HepG2 (cell line): Measurements from ENCODE around the gene RAB3A. TPM values are rescaled to one million over a fixed set of nuclear protein-coding genes. Genes with fewer than 3 reads are reported as not detected.
A peak's percentile ranks its signal among the peaks of the same experiment; 100 is the strongest.

ENCODE experiments used
- BCL6 ChIP-seq: IDR thresholded peaks from 2 replicates; pipeline ENCODE4 v1.6.1; 2016; ENCODE audit warnings: missing genetic modification reagents, missing compliant biosample characterization
- ETV5 ChIP-seq: IDR thresholded peaks from 2 replicates; pipeline ENCODE4 v1.6.1; 2018; ENCODE audit warnings: missing biosample characterization, missing genetic modification reagents, inconsistent platforms, borderline replicate concordance
- ISL2 ChIP-seq: sonication (generic); formaldehyde crosslinking; IDR thresholded peaks from 2 replicates; pipeline ENCODE4 v1.5.0; 2020; ENCODE audit warnings: missing genetic modification reagents
- KLF12 ChIP-seq: sonication (generic); formaldehyde crosslinking; IDR thresholded peaks from 2 replicates; pipeline ENCODE4 v1.4.0; 2020; ENCODE audit warnings: missing genetic modification reagents, borderline replicate concordance
- MBNL3 ChIP-seq: fragments of 250-450 bp; sonication (Bioruptor Pico); conservative IDR thresholded peaks from 2 replicates; pipeline ENCODE4 v1.8.0; 2022; ENCODE audit warnings: mild to moderate bottlenecking, inconsistent platforms
- MIER3 ChIP-seq: IDR thresholded peaks from 2 replicates; pipeline ENCODE4 v1.6.1; 2016; ENCODE audit warnings: missing compliant biosample characterization, borderline replicate concordance
- REXO4 ChIP-seq: sonication (generic); formaldehyde crosslinking; IDR thresholded peaks from 2 replicates; pipeline ENCODE4 v1.8.0; 2022; ENCODE audit warnings: missing genetic modification reagents, mild to moderate bottlenecking, borderline replicate concordance
- ZGPAT ChIP-seq: IDR thresholded peaks from 2 replicates; pipeline ENCODE4 v1.6.1; 2016; ENCODE audit warnings: mild to moderate bottlenecking
- ZNF260 ChIP-seq: sonication (generic); formaldehyde crosslinking; IDR thresholded peaks from 2 replicates; pipeline ENCODE4 v1.4.0; 2020; ENCODE audit warnings: missing genetic modification reagents, low read depth, mild to moderate bottlenecking, borderline replicate concordance
- ZNF296 ChIP-seq: sonication (generic); formaldehyde crosslinking; conservative IDR thresholded peaks from 2 replicates; pipeline ENCODE4 v1.5.0; 2020; ENCODE audit warnings: mild to moderate bottlenecking, missing genetic modification reagents
- ZNF577 ChIP-seq: sonication (generic); formaldehyde crosslinking; IDR thresholded peaks from 2 replicates; pipeline ENCODE4 v1.4.0; 2020; ENCODE audit warnings: mild to moderate bottlenecking, low read depth, missing genetic modification reagents, borderline replicate concordance
- ZNF761 ChIP-seq: sonication (generic); formaldehyde crosslinking; conservative IDR thresholded peaks from 2 replicates; pipeline ENCODE4 v1.4.0; 2020; ENCODE audit warnings: mild to moderate bottlenecking, missing genetic modification reagents
- ZSCAN30 ChIP-seq: sonication (generic); formaldehyde crosslinking; IDR thresholded peaks from 2 replicates; pipeline ENCODE4 v1.5.0; 2020; ENCODE audit warnings: mild to moderate bottlenecking, missing genetic modification reagents
- polyA plus RNA-seq, 8 experiments: library from polyadenylated mRNA; depleted of rRNA in 3 of 8; stranded (reverse) in 7 of 8; unstranded in 1 of 8; fragments of >200 nt; fragmentation: Illumina TruSeq in 4 of 8; extraction: Trizol in 4 of 8; gene quantifications; 2 replicates each; pipeline versions ENCODE4 v1.2.1 to v1.2.3, GENCODE V29; 2011 to 2016; ENCODE audit warnings: low read depth in 4 of 8, missing spikeins in 1 of 8, mixed read lengths in 1 of 8; ENCODE audit not compliant: insufficient read depth in 1 of 8
- total RNA-seq, 5 experiments: library from RNA; depleted of rRNA; stranded (reverse); fragments of >200 nt; fragmentation: Illumina TruSeq; extraction: Trizol; gene quantifications; 2 replicates each; pipeline ENCODE4 v1.2.3, GENCODE V29; 2016; ENCODE audit warnings: low read depth in 1 of 5
- TF ChIP-seq, protein P1 (sequence below): sonication (generic); formaldehyde crosslinking; IDR thresholded peaks from 2 replicates; pipeline ENCODE4 v1.4.0; 2020; ENCODE audit warnings: mild to moderate bottlenecking, missing genetic modification reagents, borderline replicate concordance
- TF ChIP-seq, protein P2 (sequence below): sonication (generic); formaldehyde crosslinking; IDR thresholded peaks from 2 replicates; pipeline ENCODE4 v1.5.0; 2020; ENCODE audit warnings: missing genetic modification reagents, mild to moderate bottlenecking, borderline replicate concordance
- TF ChIP-seq, protein P3 (sequence below): sonication (generic); formaldehyde crosslinking; IDR thresholded peaks from 2 replicates; pipeline ENCODE4 v1.4.0; 2020; ENCODE audit warnings: missing genetic modification reagents, low read depth, mild to moderate bottlenecking, borderline replicate concordance
- TF ChIP-seq, protein P4 (sequence below): sonication (generic); formaldehyde crosslinking; IDR thresholded peaks from 2 replicates; pipeline ENCODE4 v1.4.0; 2020; ENCODE audit warnings: missing genetic modification reagents, mild to moderate bottlenecking, borderline replicate concordance

RAB3A gene
- total and polyA plus RNA-seq, 2 of the 13 experiments (the other 11 are each of a cell fraction or from before 2014, with no cell fraction given): 0.58 to 0.98 TPM

DNA sequence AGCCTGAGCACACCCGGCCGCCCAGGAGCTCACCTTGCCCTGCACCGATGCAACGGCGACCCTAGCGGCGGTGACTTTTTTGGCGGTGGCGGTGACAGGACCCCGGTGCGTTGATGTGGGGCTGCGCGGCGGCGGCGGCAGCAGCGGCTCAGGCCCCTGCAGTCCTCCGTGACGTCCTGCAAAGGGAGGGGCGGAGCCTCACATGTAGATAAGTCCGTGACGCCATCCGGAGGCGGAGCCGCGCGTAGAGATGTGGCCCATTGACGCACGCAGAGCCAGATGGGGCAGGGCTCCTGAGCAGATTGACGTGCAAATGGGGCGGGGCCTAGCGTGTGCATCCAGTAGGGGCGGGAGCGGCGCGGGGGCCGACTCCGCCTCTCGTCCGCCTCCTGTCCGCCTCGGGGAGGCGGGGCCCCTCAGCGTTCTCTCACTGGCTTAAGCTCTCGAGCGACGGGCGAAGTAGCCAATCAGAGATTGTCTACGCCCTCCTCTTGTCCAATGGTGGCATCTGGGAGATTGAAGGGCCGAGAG lies at the start of gene RAB3A (continued):
- TF ChIP-seq KLF12 (CRISPR knock-in tag) (0 out of 2 replicates have a peak, but pooled peaks have one; percentile 55), ZNF260 (no peak), ZGPAT (CRISPR knock-in tag) (peak; percentile 52; the same call in 1 of the 2 replicates), ETV5 (peak; percentile 4; the same call in 1 of the 2 replicates), ZNF296 (CRISPR knock-in tag) (no peak), BCL6 (CRISPR knock-in tag) (no peak), ISL2 (0 out of 2 replicates have a peak, but pooled peaks have one; percentile 17), MIER3 (0 out of 2 replicates have a peak, but pooled peaks have one; percentile 25), ZNF577 (CRISPR knock-in tag) (no peak), MBNL3 (no peak), ZNF761 (CRISPR knock-in tag) (no peak), REXO4 (no peak), ZSCAN30 (no peak)
- TF ChIP-seq, protein P1, sequence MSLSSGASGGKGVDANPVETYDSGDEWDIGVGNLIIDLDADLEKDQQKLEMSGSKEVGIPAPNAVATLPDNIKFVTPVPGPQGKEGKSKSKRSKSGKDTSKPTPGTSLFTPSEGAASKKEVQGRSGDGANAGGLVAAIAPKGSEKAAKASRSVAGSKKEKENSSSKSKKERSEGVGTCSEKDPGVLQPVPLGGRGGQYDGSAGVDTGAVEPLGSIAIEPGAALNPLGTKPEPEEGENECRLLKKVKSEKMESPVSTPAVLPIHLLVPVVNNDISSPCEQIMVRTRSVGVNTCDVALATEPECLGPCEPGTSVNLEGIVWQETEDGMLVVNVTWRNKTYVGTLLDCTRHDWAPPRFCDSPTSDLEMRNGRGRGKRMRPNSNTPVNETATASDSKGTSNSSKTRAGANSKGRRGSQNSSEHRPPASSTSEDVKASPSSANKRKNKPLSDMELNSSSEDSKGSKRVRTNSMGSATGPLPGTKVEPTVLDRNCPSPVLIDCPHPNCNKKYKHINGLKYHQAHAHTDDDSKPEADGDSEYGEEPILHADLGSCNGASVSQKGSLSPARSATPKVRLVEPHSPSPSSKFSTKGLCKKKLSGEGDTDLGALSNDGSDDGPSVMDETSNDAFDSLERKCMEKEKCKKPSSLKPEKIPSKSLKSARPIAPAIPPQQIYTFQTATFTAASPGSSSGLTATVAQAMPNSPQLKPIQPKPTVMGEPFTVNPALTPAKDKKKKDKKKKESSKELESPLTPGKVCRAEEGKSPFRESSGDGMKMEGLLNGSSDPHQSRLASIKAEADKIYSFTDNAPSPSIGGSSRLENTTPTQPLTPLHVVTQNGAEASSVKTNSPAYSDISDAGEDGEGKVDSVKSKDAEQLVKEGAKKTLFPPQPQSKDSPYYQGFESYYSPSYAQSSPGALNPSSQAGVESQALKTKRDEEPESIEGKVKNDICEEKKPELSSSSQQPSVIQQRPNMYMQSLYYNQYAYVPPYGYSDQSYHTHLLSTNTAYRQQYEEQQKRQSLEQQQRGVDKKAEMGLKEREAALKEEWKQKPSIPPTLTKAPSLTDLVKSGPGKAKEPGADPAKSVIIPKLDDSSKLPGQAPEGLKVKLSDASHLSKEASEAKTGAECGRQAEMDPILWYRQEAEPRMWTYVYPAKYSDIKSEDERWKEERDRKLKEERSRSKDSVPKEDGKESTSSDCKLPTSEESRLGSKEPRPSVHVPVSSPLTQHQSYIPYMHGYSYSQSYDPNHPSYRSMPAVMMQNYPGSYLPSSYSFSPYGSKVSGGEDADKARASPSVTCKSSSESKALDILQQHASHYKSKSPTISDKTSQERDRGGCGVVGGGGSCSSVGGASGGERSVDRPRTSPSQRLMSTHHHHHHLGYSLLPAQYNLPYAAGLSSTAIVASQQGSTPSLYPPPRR (CRISPR knock-in tag): no peak
- TF ChIP-seq, protein P2, sequence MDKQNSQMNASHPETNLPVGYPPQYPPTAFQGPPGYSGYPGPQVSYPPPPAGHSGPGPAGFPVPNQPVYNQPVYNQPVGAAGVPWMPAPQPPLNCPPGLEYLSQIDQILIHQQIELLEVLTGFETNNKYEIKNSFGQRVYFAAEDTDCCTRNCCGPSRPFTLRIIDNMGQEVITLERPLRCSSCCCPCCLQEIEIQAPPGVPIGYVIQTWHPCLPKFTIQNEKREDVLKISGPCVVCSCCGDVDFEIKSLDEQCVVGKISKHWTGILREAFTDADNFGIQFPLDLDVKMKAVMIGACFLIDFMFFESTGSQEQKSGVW: no peak
- TF ChIP-seq, protein P3, sequence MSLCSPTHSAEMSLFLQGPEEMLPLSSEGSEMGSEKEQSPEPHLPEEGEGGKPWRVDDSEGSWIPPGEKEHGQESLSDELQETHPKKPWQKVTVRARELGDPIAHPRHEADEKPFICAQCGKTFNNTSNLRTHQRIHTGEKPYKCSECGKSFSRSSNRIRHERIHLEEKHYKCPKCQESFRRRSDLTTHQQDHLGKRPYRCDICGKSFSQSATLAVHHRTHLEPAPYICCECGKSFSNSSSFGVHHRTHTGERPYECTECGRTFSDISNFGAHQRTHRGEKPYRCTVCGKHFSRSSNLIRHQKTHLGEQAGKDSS (CRISPR knock-in tag): no peak
- TF ChIP-seq, protein P4, sequence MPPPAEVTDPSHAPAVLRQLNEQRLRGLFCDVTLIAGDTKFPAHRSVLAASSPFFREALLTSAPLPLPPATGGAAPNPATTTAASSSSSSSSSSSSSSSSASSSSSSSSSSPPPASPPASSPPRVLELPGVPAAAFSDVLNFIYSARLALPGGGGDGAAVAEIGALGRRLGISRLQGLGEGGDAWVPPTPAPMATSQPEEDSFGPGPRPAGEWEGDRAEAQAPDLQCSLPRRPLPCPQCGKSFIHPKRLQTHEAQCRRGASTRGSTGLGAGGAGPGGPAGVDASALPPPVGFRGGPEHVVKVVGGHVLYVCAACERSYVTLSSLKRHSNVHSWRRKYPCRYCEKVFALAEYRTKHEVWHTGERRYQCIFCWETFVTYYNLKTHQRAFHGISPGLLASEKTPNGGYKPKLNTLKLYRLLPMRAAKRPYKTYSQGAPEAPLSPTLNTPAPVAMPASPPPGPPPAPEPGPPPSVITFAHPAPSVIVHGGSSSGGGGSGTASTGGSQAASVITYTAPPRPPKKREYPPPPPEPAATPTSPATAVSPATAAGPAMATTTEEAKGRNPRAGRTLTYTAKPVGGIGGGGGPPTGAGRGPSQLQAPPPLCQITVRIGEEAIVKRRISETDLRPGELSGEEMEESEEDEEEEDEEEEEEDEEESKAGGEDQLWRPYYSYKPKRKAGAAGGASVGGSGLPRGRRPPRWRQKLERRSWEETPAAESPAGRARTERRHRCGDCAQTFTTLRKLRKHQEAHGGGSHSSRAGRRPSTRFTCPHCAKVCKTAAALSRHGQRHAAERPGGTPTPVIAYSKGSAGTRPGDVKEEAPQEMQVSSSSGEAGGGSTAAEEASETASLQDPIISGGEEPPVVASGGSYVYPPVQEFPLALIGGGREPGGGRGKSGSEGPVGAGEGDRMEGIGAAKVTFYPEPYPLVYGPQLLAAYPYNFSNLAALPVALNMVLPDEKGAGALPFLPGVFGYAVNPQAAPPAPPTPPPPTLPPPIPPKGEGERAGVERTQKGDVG (CRISPR knock-in tag): no peak
